ENCODE results near the gene RREB1.

The RREB1 gene

GRCh38 chr6:7145585-7145884 lies 37.8 kb downstream of the RREB1 start:
- no peaks in the 10 kb centered on the region for H3K9me3 ChIP-seq
- H3K4me3 ChIP-seq (ENCODE audit: low read depth, low read length) = no peak overlapping the region
- no peaks in the 10 kb centered on the region for H3K27me3 ChIP-seq
- TF ChIP-seq CTCF (IDR thresholded peaks at IDR 0.05; ENCODE audit: low read depth, low read length) = no peak
- DNase-seq = no peak
- H3K36me3 ChIP-seq = no peaks in the 10 kb centered on the region
- H3K4me1 ChIP-seq = no peaks in the 10 kb centered on the region

GRCh38 chr6:7145885-7146828 lies 38.4 kb downstream of the RREB1 start:
- H3K4me3 ChIP-seq (ENCODE audit: low read depth, low read length) = no peak overlapping the region
- no peaks in the 10 kb centered on the region for H3K9me3 ChIP-seq
- H3K27me3 ChIP-seq = no peaks in the 10 kb centered on the region
- DNase-seq = no peak
- H3K4me1 ChIP-seq = no peaks in the 10 kb centered on the region
- TF ChIP-seq CTCF (IDR thresholded peaks at IDR 0.05; ENCODE audit: low read depth, low read length) = no peak
- no peaks in the 10 kb centered on the region for H3K36me3 ChIP-seq

DNA sequence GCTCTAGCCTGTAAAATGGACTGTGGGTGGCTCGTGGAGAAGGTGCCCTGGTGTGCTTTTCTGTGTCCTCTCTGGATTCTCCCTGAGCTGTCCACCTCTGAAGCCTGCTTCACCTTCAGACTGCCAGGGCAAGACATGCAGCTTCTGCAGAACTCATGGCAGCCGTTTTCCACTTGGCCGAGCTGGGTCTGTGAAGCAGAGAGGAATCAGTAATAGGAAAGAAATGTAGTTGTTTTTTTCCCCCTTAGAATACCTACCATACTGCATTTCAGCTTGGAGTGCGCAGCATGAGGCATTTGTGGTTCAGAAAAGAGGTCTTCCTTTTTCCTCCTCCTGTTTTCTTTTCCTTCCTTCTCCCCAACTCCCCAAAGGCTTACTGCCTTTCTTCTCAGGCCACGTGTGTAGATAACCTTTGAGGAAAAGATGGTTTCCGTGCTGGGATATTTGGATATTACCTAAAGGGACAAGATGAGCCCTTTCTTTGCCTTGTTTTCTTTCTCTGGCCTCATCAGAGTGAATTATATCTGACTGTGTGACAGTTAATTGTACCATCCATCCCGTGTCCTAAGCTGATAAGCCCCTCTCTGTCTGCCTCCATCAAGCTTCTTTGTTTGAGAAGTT lies 39.4 kb downstream of the RREB1 start:
- no peak for DNase-seq
- H3K9me3 ChIP-seq = no peaks in the 10 kb centered on the region
- no peak overlapping the region for H3K4me3 ChIP-seq (ENCODE audit: low read depth, low read length)
- H3K4me1 ChIP-seq = no peaks in the 10 kb centered on the region
- TF ChIP-seq CTCF (IDR thresholded peaks at IDR 0.05; ENCODE audit: low read depth, low read length) = no peak
- no peaks in the 10 kb centered on the region for H3K27me3 ChIP-seq
- no peaks in the 10 kb centered on the region for H3K36me3 ChIP-seq

- Histone ChIP-seq H3K4me1 (no peaks in the 10 kb centered on the region), H3K4me3 (ENCODE audit: low read depth, low read length) (no peak overlapping the region), H3K36me3 (no peaks in the 10 kb centered on the region), H3K27me3 (no peaks in the 10 kb centered on the region), H3K9me3 (no peaks in the 10 kb centered on the region)
- DNase-seq = no peak
- no peak for TF ChIP-seq CTCF (IDR thresholded peaks at IDR 0.05; ENCODE audit: low read depth, low read length)
Observed at GRCh38 chr6:7148100-7148822, 40.5 kb downstream of the RREB1 start.

DNA sequence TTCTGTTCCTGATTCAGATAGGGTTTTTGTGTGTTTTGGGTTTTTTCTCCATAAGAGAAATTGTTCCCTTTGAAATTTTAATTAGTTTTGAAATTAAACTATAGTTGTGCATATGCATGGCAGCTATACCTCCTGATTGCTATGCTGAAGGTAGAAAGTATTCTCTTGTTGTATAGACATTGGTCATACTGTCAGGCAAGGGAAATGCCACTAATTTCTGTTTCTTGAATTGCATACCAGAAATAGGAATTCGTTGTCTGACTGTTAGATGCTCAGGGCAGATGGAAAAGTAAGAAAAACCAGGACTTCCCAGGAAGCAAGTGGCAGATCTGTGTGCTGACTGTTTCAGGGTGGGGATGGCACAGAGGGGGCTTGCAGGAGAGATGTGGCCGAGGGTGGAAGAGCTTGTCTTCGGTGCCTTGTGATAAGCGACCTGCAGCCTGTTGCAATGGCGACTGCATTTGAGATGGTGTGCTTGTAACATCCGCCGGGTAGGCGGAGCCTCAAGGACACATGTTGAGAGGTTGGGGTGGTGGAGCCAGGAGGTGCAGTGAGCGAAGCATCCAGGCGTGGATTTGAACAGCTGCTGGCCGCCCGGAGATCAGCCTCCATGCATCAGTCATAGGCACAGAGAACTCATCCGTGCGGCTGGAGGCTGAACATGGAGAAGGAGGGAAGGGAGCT lies 42.8 kb downstream of the RREB1 start:
- Histone ChIP-seq H3K36me3 (no peaks in the 10 kb centered on the region), H3K4me3 (ENCODE audit: low read depth, low read length) (no peak overlapping the region), H3K9me3 (no peaks in the 10 kb centered on the region), H3K4me1 (no peaks in the 10 kb centered on the region), H3K27me3 (no peaks in the 10 kb centered on the region)
- no peak for TF ChIP-seq CTCF (IDR thresholded peaks at IDR 0.05; ENCODE audit: low read depth, low read length)
- no peak for DNase-seq
